WTC11 (cell line): Measurements from ENCODE around the gene PKD2L1. TPM values are rescaled to one million over a fixed set of nuclear protein-coding genes. Genes with fewer than 3 reads are reported as not detected.
"Not testable (repeated sequence)": the region's sequence is repeated elsewhere in the genome, so short reads cannot be mapped to it uniquely, and the experiment has no call there.

Experiments used
- ATAC-seq: fragments of 200-7000 bp; cut with Tn5 transposase; 2 replicates; pipeline ENCODE4 v1.10.0; 2021; ENCODE audit warnings: mild to moderate bottlenecking, moderate library complexity
- CTCF ChIA-PET: fragments of 300-600 bp; sonication (Branson Sonifier 250); formaldehyde crosslinking; loops from one replicate; lab custom pipeline; 2021; ENCODE audit warnings: antibody characterized with exemption; lab: Charles Lee
- POLR2A ChIA-PET: fragments of 350-600 bp; sonication (Branson Sonifier 250); formaldehyde crosslinking; loops from one replicate; lab custom pipeline; 2021; ENCODE audit warnings: antibody characterized with exemption; lab: Charles Lee
- DNase-seq: peaks from one replicate; pipeline ENCODE4 v3.0.0; 2021; ENCODE audit warnings: low spot score
- H3K27ac Mint-ChIP-seq: 2 replicates; pipeline ENCODE4 v1.8.0; 2021; ENCODE audit warnings: mixed read lengths
- H3K27me3 Mint-ChIP-seq: 2 replicates; pipeline ENCODE4 v1.8.0; 2021; ENCODE audit warnings: low read depth, mild to moderate bottlenecking, moderate library complexity, mixed read lengths
- H3K36me3 Mint-ChIP-seq: 2 replicates; pipeline ENCODE4 v1.8.0; 2021; ENCODE audit warnings: mixed read lengths
- H3K4me1 Mint-ChIP-seq: 2 replicates; pipeline ENCODE4 v1.8.0; 2022; ENCODE audit warnings: mixed read lengths
- H3K4me3 Mint-ChIP-seq: 2 replicates; pipeline ENCODE4 v1.8.0; 2021; ENCODE audit warnings: mild to moderate bottlenecking, moderate library complexity, mixed read lengths
- H3K9me3 Mint-ChIP-seq: 2 replicates; pipeline ENCODE4 v1.8.0; 2021; ENCODE audit warnings: mixed read lengths
- AR ChIP-seq: fragments of 250-450 bp; sonication (Bioruptor Pico); IDR thresholded peaks from 2 replicates; pipeline ENCODE4 v1.9.0; 2021; ENCODE audit warnings: mild to moderate bottlenecking
- CREM ChIP-seq: sonication (generic); formaldehyde crosslinking; IDR thresholded peaks from 2 replicates; pipeline ENCODE4 v1.8.1; 2022; ENCODE audit warnings: mild to moderate bottlenecking, missing genetic modification reagents, moderate library complexity
- EMX1 ChIP-seq: fragments of 250-450 bp; sonication (Bioruptor Pico); IDR thresholded peaks from 2 replicates; pipeline ENCODE4 v1.8.0; 2021; ENCODE audit warnings: mild to moderate bottlenecking
- FOXK1 ChIP-seq: sonication (generic); formaldehyde crosslinking; IDR thresholded peaks from 2 replicates; pipeline ENCODE4 v1.8.0; 2022; ENCODE audit warnings: mild to moderate bottlenecking, moderate library complexity, missing genetic modification reagents
- FOXP1 ChIP-seq: sonication (generic); formaldehyde crosslinking; IDR thresholded peaks from 2 replicates; pipeline ENCODE4 v1.8.0; 2022; ENCODE audit warnings: missing genetic modification reagents, mild to moderate bottlenecking, moderate library complexity, borderline replicate concordance
- GABPB1 ChIP-seq: sonication (generic); formaldehyde crosslinking; IDR thresholded peaks from 2 replicates; pipeline ENCODE4 v1.8.1; 2023; ENCODE audit warnings: mild to moderate bottlenecking, missing genetic modification reagents
- IRF2 ChIP-seq: sonication (generic); formaldehyde crosslinking; IDR thresholded peaks from 2 replicates; pipeline ENCODE4 v1.8.0; 2022; ENCODE audit warnings: low read depth, missing genetic modification reagents, borderline replicate concordance
- KAT7 ChIP-seq: sonication (generic); formaldehyde crosslinking; IDR thresholded peaks from 2 replicates; pipeline ENCODE4 v1.8.1; 2023; ENCODE audit warnings: missing genetic modification reagents, mild to moderate bottlenecking, borderline replicate concordance
- MXD4 ChIP-seq: fragments of 250-450 bp; sonication (Bioruptor Pico); IDR thresholded peaks from 2 replicates; pipeline ENCODE4 v1.8.0; 2021; ENCODE audit warnings: mild to moderate bottlenecking, moderate library complexity, borderline replicate concordance
- NFATC4 ChIP-seq: fragments of 250-450 bp; sonication (Bioruptor Pico); IDR thresholded peaks from 2 replicates; pipeline ENCODE4 v1.9.0; 2021; ENCODE audit warnings: mild to moderate bottlenecking
- NFE2L1 ChIP-seq: sonication (generic); formaldehyde crosslinking; IDR thresholded peaks from 2 replicates; pipeline ENCODE4 v1.8.1; 2023; ENCODE audit warnings: missing genetic modification reagents
- SMAD3 ChIP-seq: sonication (generic); formaldehyde crosslinking; IDR thresholded peaks from 2 replicates; pipeline ENCODE4 v1.8.0; 2022; ENCODE audit warnings: missing genetic modification reagents, mild to moderate bottlenecking, borderline replicate concordance
- SOX15 ChIP-seq: fragments of 250-450 bp; sonication (Bioruptor Pico); IDR thresholded peaks from 2 replicates; pipeline ENCODE4 v1.9.0; 2021; ENCODE audit warnings: mild to moderate bottlenecking
- SP1 ChIP-seq: sonication (generic); formaldehyde crosslinking; conservative IDR thresholded peaks from 2 replicates; pipeline ENCODE4 v1.8.1; 2022; ENCODE audit warnings: missing genetic modification reagents
- TEAD4 ChIP-seq: sonication (generic); formaldehyde crosslinking; IDR thresholded peaks from 2 replicates; pipeline ENCODE4 v1.8.0; 2022; ENCODE audit warnings: mild to moderate bottlenecking, missing genetic modification reagents
- USF2 ChIP-seq: sonication (generic); formaldehyde crosslinking; IDR thresholded peaks from 2 replicates; pipeline ENCODE4 v1.8.1; 2023; ENCODE audit warnings: mild to moderate bottlenecking, missing genetic modification reagents, moderate library complexity
- ZNF121 ChIP-seq: sonication (generic); formaldehyde crosslinking; IDR thresholded peaks from 2 replicates; pipeline ENCODE4 v1.8.0; 2023; ENCODE audit warnings: missing genetic modification reagents
- ZNF219 ChIP-seq: sonication (generic); formaldehyde crosslinking; IDR thresholded peaks from 2 replicates; pipeline ENCODE4 v1.8.0; 2023; ENCODE audit warnings: missing genetic modification reagents, mild to moderate bottlenecking, borderline replicate concordance
- total RNA-seq: library from RNA; stranded (reverse); gene quantifications from 3 replicates; pipeline ENCODE4 v1.2.3, GENCODE V29; 2021
- TF ChIP-seq, protein P1 (sequence below): sonication (generic); formaldehyde crosslinking; IDR thresholded peaks from 2 replicates; pipeline ENCODE4 v1.8.0; 2022; ENCODE audit warnings: mild to moderate bottlenecking, missing genetic modification reagents
- TF ChIP-seq, protein P2 (sequence below): sonication (generic); formaldehyde crosslinking; IDR thresholded peaks from 2 replicates; pipeline ENCODE4 v1.8.0; 2023; ENCODE audit warnings: mild to moderate bottlenecking, missing genetic modification reagents

PKD2L1 gene
- total RNA-seq, 1 experiment from 2014 or later = not detected

DNA sequence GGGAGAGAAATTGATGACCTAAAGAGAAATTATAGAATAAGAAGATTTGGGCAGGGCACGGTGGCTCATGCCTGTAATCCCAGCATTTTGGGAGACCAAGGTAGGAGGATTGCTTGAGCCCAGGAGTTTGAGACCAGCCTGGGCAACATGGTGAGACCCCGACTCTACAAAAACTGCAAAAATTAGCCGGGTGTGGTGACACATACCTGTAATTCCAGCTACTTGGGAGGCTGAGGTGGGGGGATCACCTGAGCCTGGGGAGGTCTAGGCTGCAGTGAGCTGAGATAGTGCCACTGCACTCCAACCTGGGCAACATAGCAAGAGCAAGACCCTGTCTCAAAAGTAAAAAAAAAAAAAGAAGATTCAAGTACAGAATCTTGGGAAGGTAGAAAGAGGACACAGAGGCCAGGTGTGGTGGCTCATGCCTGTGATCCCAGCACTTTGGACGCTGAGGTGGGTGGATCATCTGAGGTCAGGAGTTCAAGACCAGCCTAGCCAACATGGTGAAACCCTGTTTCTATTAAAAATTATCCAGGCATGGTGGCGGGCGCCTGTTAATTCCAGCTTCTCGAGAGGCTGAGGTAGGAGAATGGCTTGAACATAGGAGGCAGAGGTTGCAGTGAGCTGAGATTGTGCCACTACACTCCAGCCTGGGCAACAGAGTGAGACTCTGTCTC, 44.8 kb upstream of the PKD2L1 start:
- TF ChIP-seq ZNF121 (CRISPR knock-in tag) = peak; percentile 80
- TF ChIP-seq, all 79 proteins: peak for 1; not testable (repeated sequence) for 78
- CTCF ChIA-PET = interaction anchor here (2.0 kb wide), 3 partner anchors 28 to 144 kb away, joined by 7 to 21 read pairs (median 8); partner anchors contain the start of gene SCD
- not testable (repeated sequence) for H3K27me3 Mint-ChIP-seq

DNA sequence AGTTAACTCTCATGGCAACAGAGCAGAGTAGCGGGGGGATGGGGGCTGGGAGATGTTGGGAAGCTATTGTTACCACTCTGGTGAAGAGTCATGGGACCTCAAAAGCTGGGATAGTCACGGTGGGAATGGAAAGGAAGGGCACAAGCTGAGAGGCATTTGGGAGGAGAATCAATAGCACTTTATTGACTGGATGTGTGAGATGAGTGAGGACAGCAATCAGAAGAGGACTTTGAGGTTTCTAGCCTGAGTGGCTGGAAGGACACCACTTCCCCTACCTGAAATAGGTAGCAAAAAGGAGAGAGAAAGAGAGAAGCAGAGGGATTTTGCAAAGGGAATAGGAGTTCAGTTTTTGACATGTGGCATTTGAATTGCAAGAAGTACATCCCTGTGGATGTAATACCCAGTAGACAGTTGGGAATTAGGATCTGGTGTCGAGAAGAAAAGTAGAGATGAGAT, 44.2 kb upstream of the PKD2L1 start:
- DNase-seq (no peak), ATAC-seq (no peak)
- Mint-ChIP-seq H3K36me3 (no peaks in the 10 kb centered on the region), H3K27me3 (no peaks in the 10 kb centered on the region), H3K9me3 (no peaks in the 10 kb centered on the region), H3K4me1 (peaks cover 21% of the 10 kb centered on the region), H3K4me3 (no peak overlapping the region)
- TF ChIP-seq SMAD3 (CRISPR knock-in tag) = peak; percentile 40; the same call in 1 of the 2 replicates
- no peak for TF ChIP-seq IRF2 (CRISPR knock-in tag)
- no peak for TF ChIP-seq SOX15 (CRISPR knock-in tag)
- TF ChIP-seq, all 79 proteins: peak for 1
- CTCF ChIA-PET = interaction anchor here (1.0 to 2.0 kb wide), 7 partner anchors 21 to 145 kb away, joined by 3 to 21 read pairs (median 6); partner anchors contain the start of gene SCD
- H3K27ac Mint-ChIP-seq = no peak overlapping the region
- POLR2A ChIA-PET = interaction anchor here (0.5 to 3.0 kb wide), 12 partner anchors 12 to 512 kb away, joined by 3 to 104 read pairs (median 4); partner anchors contain the start of gene SCD

More for the DNA sequence above, 44.8 kb upstream of the PKD2L1 start:
- H3K4me3 Mint-ChIP-seq, DNase-seq, ATAC-seq, H3K9me3 Mint-ChIP-seq, H3K27ac Mint-ChIP-seq, H3K36me3 Mint-ChIP-seq: not testable (repeated sequence)
- peaks cover 21% of the 10 kb centered on the region for H3K4me1 Mint-ChIP-seq
- POLR2A ChIA-PET = interaction anchor here (0.5 to 3.0 kb wide), 7 partner anchors 17 to 512 kb away, joined by 3 to 104 read pairs (median 4); partner anchors contain the start of gene SCD

GRCh38 chr10:100373298-100374199, 43.5 kb upstream of the PKD2L1 start:
- no peak overlapping the region for H3K27ac Mint-ChIP-seq
- DNase-seq (peak; percentile 98), ATAC-seq (peak; percentile 94)
- H3K36me3 Mint-ChIP-seq = no peaks in the 10 kb centered on the region
- no peaks in the 10 kb centered on the region for H3K9me3 Mint-ChIP-seq
- H3K4me3 Mint-ChIP-seq = no peak overlapping the region
- ChIA-PET POLR2A (interaction anchor here (0.5 to 3.0 kb wide), 19 partner anchors 10 to 473 kb away, joined by 3 to 104 read pairs (median 4); partner anchors contain the start of genes BLOC1S2, HIF1AN and SCD), CTCF (interaction anchor here (0.5 to 2.0 kb wide), 13 partner anchors 9 to 925 kb away, joined by 3 to 21 read pairs (median 4); partner anchors contain the start of gene SCD)
- no peaks in the 10 kb centered on the region for H3K27me3 Mint-ChIP-seq
- H3K4me1 Mint-ChIP-seq = peaks cover 21% of the 10 kb centered on the region
- TF ChIP-seq, protein P1, sequence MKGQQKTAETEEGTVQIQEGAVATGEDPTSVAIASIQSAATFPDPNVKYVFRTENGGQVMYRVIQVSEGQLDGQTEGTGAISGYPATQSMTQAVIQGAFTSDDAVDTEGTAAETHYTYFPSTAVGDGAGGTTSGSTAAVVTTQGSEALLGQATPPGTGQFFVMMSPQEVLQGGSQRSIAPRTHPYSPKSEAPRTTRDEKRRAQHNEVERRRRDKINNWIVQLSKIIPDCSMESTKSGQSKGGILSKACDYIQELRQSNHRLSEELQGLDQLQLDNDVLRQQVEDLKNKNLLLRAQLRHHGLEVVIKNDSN (CRISPR knock-in tag) = peak; percentile 89
- TF ChIP-seq NFATC4 (CRISPR knock-in tag) = no peak
- no peak for TF ChIP-seq IRF2 (CRISPR knock-in tag)
- TF ChIP-seq GABPB1 (CRISPR knock-in tag) = peak; percentile 99
- TF ChIP-seq FOXK1 (CRISPR knock-in tag) = peak; percentile 93
- TF ChIP-seq USF2 (CRISPR knock-in tag) = peak; percentile 85
- TF ChIP-seq EMX1 (CRISPR knock-in tag) = peak; percentile 70; the same call in 1 of the 2 replicates
- peak; percentile 52; the same call in 1 of the 2 replicates for TF ChIP-seq FOXP1 (CRISPR knock-in tag)
- no peak for TF ChIP-seq NFE2L1
- peak; percentile 35; the same call in 1 of the 2 replicates for TF ChIP-seq AR
- TF ChIP-seq SMAD3 (CRISPR knock-in tag) = 0 out of 2 replicates have a peak, but pooled peaks have one; percentile 14
- 0 out of 2 replicates have a peak, but pooled peaks have one; percentile 41 for TF ChIP-seq KAT7 (CRISPR knock-in tag)
- TF ChIP-seq MXD4 (CRISPR knock-in tag) = no peak
- 0 out of 2 replicates have a peak, but pooled peaks have one; percentile 25 for TF ChIP-seq CREM (CRISPR knock-in tag)
- TF ChIP-seq TEAD4 (CRISPR knock-in tag) = peak; percentile 37; the same call in 1 of the 2 replicates
- TF ChIP-seq, protein P2, sequence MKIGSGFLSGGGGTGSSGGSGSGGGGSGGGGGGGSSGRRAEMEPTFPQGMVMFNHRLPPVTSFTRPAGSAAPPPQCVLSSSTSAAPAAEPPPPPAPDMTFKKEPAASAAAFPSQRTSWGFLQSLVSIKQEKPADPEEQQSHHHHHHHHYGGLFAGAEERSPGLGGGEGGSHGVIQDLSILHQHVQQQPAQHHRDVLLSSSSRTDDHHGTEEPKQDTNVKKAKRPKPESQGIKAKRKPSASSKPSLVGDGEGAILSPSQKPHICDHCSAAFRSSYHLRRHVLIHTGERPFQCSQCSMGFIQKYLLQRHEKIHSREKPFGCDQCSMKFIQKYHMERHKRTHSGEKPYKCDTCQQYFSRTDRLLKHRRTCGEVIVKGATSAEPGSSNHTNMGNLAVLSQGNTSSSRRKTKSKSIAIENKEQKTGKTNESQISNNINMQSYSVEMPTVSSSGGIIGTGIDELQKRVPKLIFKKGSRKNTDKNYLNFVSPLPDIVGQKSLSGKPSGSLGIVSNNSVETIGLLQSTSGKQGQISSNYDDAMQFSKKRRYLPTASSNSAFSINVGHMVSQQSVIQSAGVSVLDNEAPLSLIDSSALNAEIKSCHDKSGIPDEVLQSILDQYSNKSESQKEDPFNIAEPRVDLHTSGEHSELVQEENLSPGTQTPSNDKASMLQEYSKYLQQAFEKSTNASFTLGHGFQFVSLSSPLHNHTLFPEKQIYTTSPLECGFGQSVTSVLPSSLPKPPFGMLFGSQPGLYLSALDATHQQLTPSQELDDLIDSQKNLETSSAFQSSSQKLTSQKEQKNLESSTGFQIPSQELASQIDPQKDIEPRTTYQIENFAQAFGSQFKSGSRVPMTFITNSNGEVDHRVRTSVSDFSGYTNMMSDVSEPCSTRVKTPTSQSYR (CRISPR knock-in tag) = 0 out of 2 replicates have a peak, but pooled peaks have one; percentile 40
- TF ChIP-seq ZNF219 (CRISPR knock-in tag) = no peak
- TF ChIP-seq SP1 (CRISPR knock-in tag) = peak; percentile 65
